Measurements from ENCODE around the gene ZNF598. TPM values are rescaled to one million over a fixed set of nuclear protein-coding genes. Genes with fewer than 3 reads are reported as not detected.

ZNF598 gene
- total and polyA plus RNA-seq, 2 of the 13 experiments (the other 11 are each of a cell fraction or from before 2014, with no cell fraction given) = 13.5 to 14.2 TPM

GRCh38 chr16:2047330-2048115 is 37.9 kb upstream of the ZNF598 start, which contains the start of the genes NTHL1 and TSC2 (continued):
- TF ChIP-seq THAP7 (CRISPR knock-in tag; IDR thresholded peaks at IDR 0.05) = no peak
- no peak for TF ChIP-seq ZBTB21 (CRISPR knock-in tag; IDR thresholded peaks at IDR 0.05)
- TF ChIP-seq ZNF484 (CRISPR knock-in tag; IDR thresholded peaks at IDR 0.05; ENCODE audit: borderline replicate concordance, low read depth) = no peak
- TF ChIP-seq ZSCAN20 (CRISPR knock-in tag; IDR thresholded peaks at IDR 0.05; ENCODE audit: borderline replicate concordance) = 0 out of 2 replicates have a peak, but pooled peaks have one; percentile 66
- TF ChIP-seq HDAC2 (CRISPR knock-in tag; IDR thresholded peaks at IDR 0.05) = peak; percentile 58
- no peak for TF ChIP-seq ZNF557 (CRISPR knock-in tag; IDR thresholded peaks at IDR 0.05)
- no peak for TF ChIP-seq DMTF1 (CRISPR knock-in tag; IDR thresholded peaks at IDR 0.05)
- peak; percentile 71 for TF ChIP-seq ZNF891 (CRISPR knock-in tag; IDR thresholded peaks at IDR 0.05)
- no peak for TF ChIP-seq PRMT3 (CRISPR knock-in tag; IDR thresholded peaks at IDR 0.05; ENCODE audit: borderline replicate concordance, low read depth)
- peak; percentile 49 for TF ChIP-seq ZNF350 (CRISPR knock-in tag; IDR thresholded peaks at IDR 0.05; ENCODE audit: borderline replicate concordance, low read depth)
- TF ChIP-seq ZNF703 (CRISPR knock-in tag; IDR thresholded peaks at IDR 0.05; ENCODE audit: borderline replicate concordance) = peak; percentile 57; the same call in 1 of the 2 replicates
- 0 out of 2 replicates have a peak, but pooled peaks have one; percentile 26 for TF ChIP-seq ZNF713 (CRISPR knock-in tag; IDR thresholded peaks at IDR 0.05)
- no peak; the same call in 1 of the 2 replicates for TF ChIP-seq ZNF44 (CRISPR knock-in tag; IDR thresholded peaks at IDR 0.05)
- TF ChIP-seq SRF (IDR thresholded peaks at IDR 0.05; ENCODE audit: low read depth, low read length) = no peak
- no peak for TF ChIP-seq HNF1A (IDR thresholded peaks at IDR 0.05; ENCODE audit: low read depth)
- no peak; the same call in 1 of the 2 replicates for TF ChIP-seq HNF1A (CRISPR knock-in tag; IDR thresholded peaks at IDR 0.05; ENCODE audit: borderline replicate concordance)
- peak; percentile 86; the same call in 1 of the 2 replicates for TF ChIP-seq ZC3H13 (CRISPR knock-in tag; IDR thresholded peaks at IDR 0.05)
- TF ChIP-seq ZBTB4 (CRISPR knock-in tag; IDR thresholded peaks at IDR 0.05; ENCODE audit: borderline replicate concordance) = peak; percentile 18; the same call in 1 of the 2 replicates

Measured in HepG2 (cell line).